AG08396 (cell line): ENCODE measurements around the gene PKD1.
A peak's percentile ranks its signal among the peaks of the same experiment; 100 is the strongest.
"Not testable (repeated sequence)": the region's sequence is repeated elsewhere in the genome, so short reads cannot be mapped to it uniquely, and the experiment has no call there.

Source experiments
- DNase-seq: peaks from one replicate; pipeline ENCODE4 v3.0.0; 2012; ENCODE audit warnings: low spot score, mixed read lengths

Gene PKD1

DNA sequence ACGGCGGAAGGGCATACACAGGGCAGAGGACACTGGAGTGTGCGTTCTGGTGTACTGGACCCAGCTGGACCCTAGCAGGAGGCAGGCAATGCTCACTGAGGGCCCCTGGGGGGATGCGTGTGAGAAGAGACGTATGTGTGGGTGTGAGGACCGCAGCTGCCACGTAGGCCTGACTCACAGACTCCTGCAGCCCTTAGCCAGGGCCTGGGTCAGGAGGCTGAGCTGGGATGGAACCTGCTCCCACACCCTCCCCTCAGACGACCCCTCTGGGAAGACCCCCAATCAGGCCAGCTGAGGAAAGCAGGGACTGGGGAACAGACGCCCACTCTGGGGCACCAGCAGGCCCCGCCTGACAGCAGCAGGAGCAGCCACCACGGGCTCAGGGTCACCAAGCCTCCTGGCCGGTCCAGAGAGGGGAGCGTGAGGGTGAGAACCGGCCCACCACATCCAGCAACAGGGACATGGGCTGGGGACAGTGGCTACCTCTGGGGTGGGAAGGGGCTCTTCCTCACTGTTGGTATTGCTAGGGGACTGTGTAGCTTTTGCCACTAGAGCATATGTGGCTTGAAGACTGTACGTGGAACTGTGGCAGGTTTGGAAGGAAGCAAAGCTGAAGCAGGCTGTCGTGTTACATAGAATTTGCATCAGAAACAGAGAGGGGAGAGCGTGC, 28.4 kb downstream of the PKD1 start:
- peak; percentile 61 for DNase-seq

DNA sequence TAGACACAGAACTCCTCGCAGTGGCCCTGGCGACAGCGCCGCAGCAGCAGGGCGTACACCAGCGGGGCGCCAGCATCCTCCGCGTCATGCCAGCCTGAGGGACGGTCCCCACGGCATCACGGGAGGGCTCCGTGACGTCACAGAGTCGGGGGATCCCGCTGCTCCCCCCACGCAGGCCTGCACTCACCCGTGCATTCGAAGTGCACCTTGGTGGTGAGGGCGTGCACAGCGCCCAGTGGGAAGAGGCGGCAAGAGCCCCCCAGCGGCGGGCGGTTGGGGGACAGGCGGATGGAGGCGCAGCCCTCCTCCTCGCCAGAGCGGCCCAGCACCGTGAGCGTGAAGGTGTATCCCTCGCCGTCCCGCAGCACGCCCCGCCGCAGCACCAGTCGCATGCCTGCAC, 29.5 kb downstream of the PKD1 start:
- not testable (repeated sequence) for DNase-seq

DNA sequence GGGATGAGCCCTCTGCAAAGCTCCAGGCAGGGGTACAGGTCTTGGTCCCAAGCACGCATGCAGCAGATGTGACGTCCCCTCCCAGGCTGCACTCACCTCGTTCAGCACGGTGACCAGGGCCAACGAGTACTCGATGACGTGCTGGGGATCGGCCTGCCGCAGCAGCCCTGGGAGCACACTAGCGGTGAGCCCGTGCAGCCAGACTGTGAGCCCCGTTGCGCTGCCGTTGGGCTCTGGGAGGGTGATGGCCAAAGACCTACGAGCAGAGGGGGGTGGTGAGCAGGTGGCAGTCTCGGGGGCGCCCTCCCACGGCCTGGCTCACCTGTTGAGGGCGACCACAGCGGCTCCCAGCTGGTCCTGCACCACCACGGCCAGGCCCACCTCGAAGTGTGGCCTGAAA, 29.9 kb downstream of the PKD1 start:
- not testable (repeated sequence) for DNase-seq

- not testable (repeated sequence) for DNase-seq
Measured at GRCh38 chr16:2105291-2105690, 30.4 kb downstream of the PKD1 start.

- DNase-seq: not testable (repeated sequence)
Measured at GRCh38 chr16:2104464-2104863, 31.2 kb downstream of the PKD1 start.

DNA sequence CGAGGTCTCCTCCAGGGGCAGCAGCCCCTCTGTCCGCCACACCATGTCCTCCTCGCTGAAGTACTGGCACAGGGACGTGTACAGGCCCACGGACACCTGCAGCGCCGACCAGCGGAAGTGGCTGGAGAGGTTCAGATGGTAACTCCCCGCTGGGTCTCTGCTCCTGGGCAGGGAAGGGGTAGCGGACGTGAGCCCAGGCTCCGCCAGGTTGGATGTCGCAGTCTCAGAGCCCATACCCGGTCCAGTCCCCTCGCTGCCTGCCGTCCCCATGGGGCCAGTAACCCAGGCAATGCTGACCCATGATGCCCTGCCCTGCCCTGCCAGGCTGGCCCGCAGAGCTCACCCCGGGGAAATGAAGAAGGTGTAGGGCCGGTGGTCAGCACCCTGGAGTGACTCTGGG, 33.2 kb downstream of the PKD1 start:
- DNase-seq: no peak

- DNase-seq: not testable (repeated sequence)
Measured at GRCh38 chr16:2101581-2101980, 34.1 kb downstream of the PKD1 start.

- DNase-seq: not testable (repeated sequence)
Measured at GRCh38 chr16:2097689-2098088, 38.0 kb downstream of the PKD1 start.

GRCh38 chr16:2096853-2097595, 38.7 kb downstream of the PKD1 start:
- no peak for DNase-seq

- DNase-seq: no peak
Measured at GRCh38 chr16:2095918-2096582, 39.6 kb downstream of the PKD1 start.

DNA sequence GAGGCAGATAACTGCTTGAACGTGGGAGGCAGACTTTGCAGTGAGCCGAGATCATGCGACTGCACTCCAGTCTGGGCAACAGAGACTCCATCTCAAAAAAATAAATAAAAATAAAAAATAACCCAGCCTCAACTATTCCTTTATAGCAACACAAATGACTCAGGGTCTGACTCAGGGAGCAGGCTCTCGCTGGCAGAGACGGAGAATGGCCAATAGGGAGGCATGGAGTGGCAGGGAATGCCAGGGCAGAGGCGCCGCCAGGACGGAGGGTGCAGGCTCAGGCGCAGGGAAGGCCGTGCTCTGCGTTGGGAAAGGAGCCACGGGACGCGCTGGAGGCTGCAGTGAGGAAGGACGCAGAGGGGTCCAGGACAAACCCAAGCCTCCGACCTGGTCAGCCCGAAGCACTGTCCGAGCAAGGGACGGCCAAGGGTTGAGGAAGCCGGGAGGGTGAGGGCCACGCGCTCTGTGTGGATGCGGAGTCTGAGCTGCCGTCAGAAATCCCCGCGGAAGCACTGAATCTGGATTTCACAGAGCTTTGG, 40.3 kb downstream of the PKD1 start:
- DNase-seq: peak; percentile 90

DNA sequence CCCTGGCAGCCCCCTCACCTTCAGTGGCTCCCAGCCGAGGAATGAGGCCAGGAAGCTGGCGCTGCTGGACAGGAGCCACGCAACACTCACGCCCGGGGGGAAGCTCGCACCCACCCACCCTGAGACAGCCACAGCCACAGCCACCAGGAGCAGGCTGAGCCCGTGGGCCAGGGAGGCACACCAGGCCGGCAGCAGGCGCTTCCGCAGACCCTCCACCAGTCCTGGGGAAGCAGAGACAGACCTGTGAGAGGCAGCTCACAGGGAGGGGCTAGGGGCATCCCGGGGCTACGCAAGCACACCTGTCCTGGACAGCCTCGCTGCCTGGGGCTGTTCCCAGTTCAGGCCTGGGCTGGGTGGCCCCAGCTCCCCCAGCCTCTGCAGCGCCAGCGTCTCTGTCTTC, 41.9 kb downstream of the PKD1 start:
- no peak for DNase-seq

DNA sequence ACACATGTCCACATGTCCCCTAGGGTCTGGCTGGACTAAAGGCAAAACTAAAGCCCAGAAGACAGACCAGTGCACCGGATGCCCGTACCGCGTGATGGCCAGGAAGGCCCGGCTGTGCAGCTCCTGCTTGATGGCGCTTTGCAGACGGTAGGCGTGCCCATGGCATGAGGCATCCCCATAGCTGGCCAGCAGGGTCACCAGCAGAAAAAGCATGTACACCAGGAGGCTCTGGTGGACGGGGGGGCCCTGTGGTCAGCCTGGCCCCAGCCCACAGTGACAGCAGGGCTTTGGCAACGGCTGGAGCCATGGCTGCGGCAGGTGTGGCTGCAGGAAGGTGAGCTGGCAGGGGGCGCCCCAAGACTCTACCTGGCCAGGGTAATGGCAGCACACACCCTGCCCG, 42.8 kb downstream of the PKD1 start:
- no peak for DNase-seq

DNA sequence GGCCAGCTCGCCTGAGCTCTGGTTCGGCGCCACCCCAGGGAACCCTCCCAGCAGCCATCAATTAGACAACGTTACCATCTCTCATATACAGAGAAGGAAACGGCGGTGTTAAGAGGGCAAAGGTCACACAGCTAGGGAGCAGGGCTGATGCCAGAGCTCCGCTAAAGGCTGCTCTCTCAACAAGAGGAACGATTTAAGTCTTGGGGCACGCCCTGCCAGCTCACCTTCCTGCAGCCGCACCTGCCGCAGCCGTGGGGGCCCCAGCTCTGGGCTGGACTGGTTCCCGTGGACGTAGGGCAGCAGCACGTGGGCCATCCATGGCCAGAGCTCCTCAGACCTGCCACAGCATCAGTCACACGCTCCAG, 43.5 kb downstream of the PKD1 start:
- DNase-seq: no peak

DNA sequence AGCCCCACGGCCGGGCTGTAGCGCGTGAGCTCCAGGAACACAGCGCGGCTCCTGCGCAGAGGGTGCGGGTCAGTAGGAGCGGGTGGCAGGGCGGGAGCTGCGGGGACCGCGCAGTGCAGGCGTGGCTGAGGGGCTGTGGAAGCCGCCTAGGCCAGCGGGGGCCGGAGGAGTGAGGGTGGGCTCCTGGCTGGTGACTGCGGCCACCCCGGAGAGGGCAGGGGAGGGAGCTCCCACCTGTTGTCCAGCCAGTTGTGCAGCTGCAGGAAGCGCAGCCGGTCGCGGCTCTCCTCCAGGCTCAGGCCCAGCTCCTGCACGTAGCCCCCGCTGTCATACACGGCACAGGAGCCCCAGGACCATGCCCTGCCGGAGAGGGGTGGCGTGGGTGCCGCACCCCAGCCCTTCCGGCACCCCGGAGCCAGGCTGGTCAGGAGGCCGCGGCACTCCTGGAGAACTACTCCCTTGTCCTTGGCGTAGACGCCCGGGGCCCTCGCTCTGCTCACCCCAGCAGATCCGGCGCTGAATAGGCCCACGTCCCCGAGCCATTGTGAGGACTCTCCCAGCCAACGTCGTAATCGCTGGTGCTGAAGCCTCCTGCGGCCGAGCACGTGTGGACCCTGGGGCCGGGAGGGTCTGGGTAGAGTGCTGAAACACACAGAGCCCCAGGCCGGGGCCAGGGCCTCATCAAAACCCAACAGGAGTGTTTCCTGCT, 44.0 kb downstream of the PKD1 start:
- no peak for DNase-seq

GRCh38 chr16:2090777-2091546, 44.7 kb downstream of the PKD1 start:
- peak; percentile 78 for DNase-seq

DNA sequence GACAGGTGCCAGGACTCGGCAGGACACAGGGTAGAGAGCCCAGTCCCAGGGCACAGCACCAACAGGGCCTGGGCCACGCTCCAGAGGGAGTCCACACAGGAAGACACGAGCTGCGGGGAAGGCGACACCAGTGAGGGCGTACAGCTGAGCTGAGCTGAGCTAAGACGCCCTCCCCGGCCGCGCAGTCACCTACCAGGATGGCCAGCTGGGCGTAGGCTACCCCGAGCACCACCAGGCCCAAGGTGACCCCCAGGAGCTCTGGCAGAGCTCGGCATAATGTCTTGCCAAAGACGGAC, 45.3 kb downstream of the PKD1 start:
- DNase-seq: no peak

GRCh38 chr16:2089706-2090480, 45.8 kb downstream of the PKD1 start:
- no peak for DNase-seq

DNA sequence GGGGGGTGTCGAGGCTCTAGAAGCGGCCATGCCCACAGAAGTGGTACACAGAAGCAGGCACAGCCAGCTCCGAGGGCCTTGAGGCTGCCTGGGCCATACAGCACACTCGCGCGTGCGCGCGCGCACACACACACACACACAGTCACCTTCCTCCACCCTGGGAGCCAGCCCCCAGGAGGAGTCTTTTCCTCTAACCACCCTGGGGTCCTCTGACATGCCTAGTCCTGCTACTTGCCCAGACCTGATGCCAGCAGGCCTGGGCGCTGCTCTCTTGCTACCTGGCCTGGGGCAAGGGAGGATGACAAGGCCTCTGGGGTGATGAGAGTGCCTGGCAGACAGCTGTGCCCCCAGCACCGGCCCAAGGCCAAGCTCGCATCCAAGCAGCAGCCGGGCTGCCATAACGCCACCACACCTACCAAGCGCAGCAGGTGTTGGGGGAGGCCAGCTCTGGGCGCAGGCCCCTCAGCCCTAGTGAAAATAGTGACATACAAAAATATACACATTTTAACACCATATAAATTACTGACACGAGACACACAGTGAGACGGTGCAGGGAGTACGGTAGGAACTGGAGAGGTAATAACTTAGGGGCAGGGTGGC, 46.8 kb downstream of the PKD1 start:
- DNase-seq: no peak
